ENCODE results near the gene CTAGE6.
"Not testable (repeated sequence)": the region's sequence is repeated elsewhere in the genome, so short reads cannot be mapped to it uniquely, and the experiment has no call there.

The CTAGE6 gene

GRCh38 chr7:143714581-143715454 lies 42.7 kb downstream of the CTAGE6 start:
- DNase-seq (ENCODE audit: low spot score): not testable (repeated sequence)

DNA sequence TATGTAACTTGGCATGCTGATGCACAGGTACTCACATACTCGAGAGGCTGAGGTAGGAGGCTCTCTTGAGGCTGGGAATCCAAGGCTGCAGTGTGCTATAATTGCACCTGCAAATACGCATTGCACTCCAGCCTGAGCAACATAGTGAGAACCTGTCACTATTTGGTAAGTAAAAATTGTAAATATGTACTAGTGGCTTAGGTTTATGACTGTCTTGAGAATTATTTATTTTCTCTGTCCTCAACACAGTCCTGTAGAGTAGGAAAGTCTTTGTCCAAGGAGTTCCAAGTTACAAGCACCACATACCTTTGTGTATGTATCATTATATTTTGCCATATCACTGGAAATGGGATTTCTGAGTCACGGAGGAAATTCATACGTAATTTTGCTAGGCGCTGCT lies 45.1 kb downstream of the CTAGE6 start:
- not testable (repeated sequence) for DNase-seq (ENCODE audit: low spot score)

GRCh38 chr7:143711727-143712324 lies 45.7 kb downstream of the CTAGE6 start:
- DNase-seq (ENCODE audit: low spot score): not testable (repeated sequence)

- not testable (repeated sequence) for DNase-seq (ENCODE audit: low spot score)
Observed at GRCh38 chr7:143709895-143710294, 47.6 kb downstream of the CTAGE6 start.

Measured in GM03348 (cell line).